PC-3 (cell line): Measurements from ENCODE around the gene GLB1L. TPM values are rescaled to one million over a fixed set of nuclear protein-coding genes. Genes with fewer than 3 reads are reported as not detected.
A peak's percentile ranks its signal among the peaks of the same experiment; 100 is the strongest.

Experiments used
- ATAC-seq: fragments of 200-7000 bp; cut with Tn5 transposase; 2 replicates; pipeline ENCODE4 v1.9.1; 2020; ENCODE audit warnings: mild to moderate bottlenecking, moderate library complexity
- BruUV-seq: library from RNA; stranded (reverse); fragments of 400-500 nt; replicated peaks from 2 replicates; lab custom pipeline; 2021; lab: Mats Ljungman, UMichigan
- CTCF ChIA-PET: fragments of 300-600 bp; sonication (Branson Sonifier 250); formaldehyde crosslinking; loops from one replicate; lab custom pipeline; 2022; ENCODE audit warnings: antibody characterized with exemption; lab: Charles Lee
- POLR2A ChIA-PET: fragments of 300-600 bp; sonication (Branson Sonifier 250); formaldehyde crosslinking; loops from one replicate; lab custom pipeline; 2022; ENCODE audit warnings: antibody characterized with exemption; ENCODE audit not compliant: unreplicated experiment; lab: Charles Lee
- DNase-seq: peaks from one replicate; pipeline ENCODE4 v3.0.0-alpha.2; 2015
- H2AFZ ChIP-seq: fragments of 300-600 bp; sonication (generic); 2 replicates; pipeline ENCODE4 v1.6.0; 2016; ENCODE audit warnings: antibody characterized with exemption, low read length
- H3F3A ChIP-seq: fragments of 300-600 bp; sonication (generic); one replicate; pipeline ENCODE4 v1.6.0; 2017; ENCODE audit warnings: antibody characterized with exemption, low read length, control low read depth, mild to moderate bottlenecking; ENCODE audit not compliant: unreplicated experiment
- H3K27ac ChIP-seq: fragments of 300-600 bp; sonication (generic); 2 replicates; pipeline ENCODE4 v1.5.1; 2016; ENCODE audit warnings: mild to moderate bottlenecking, low read length
- H3K27me3 ChIP-seq: fragments of 300-600 bp; sonication (generic); 2 replicates; pipeline ENCODE4 v1.6.1; 2016; ENCODE audit warnings: low read length, mixed read lengths
- H3K36me3 ChIP-seq: fragments of 300-600 bp; sonication (generic); 2 replicates; pipeline ENCODE4 v1.6.1; 2016; ENCODE audit warnings: low read depth, mixed run types, low read length, mixed read lengths
- H3K4me1 ChIP-seq: fragments of 300-600 bp; sonication (generic); 2 replicates; pipeline ENCODE4 v1.5.1; 2016; ENCODE audit warnings: low read length; ENCODE audit not compliant: insufficient read depth
- H3K4me2 ChIP-seq: fragments of 300-600 bp; sonication (generic); 2 replicates; pipeline ENCODE4 v1.6.0; 2016; ENCODE audit warnings: low read length
- H3K4me3 ChIP-seq: fragments of 300-600 bp; sonication (generic); 2 replicates; pipeline ENCODE4 v1.5.1; 2016; ENCODE audit warnings: mild to moderate bottlenecking, low read length, mixed read lengths
- H3K79me2 ChIP-seq: fragments of 300-600 bp; sonication (generic); 2 replicates; pipeline ENCODE4 v1.6.1; 2017; ENCODE audit warnings: low read length, mixed read lengths
- H3K9ac ChIP-seq: fragments of 300-600 bp; sonication (generic); 2 replicates; pipeline ENCODE4 v1.6.0; 2016; ENCODE audit warnings: mild to moderate bottlenecking, low read length
- H3K9me2 ChIP-seq: fragments of 300-600 bp; sonication (generic); replicated peaks from 2 replicates; pipeline ENCODE4 v1.6.1; 2016; ENCODE audit warnings: mixed run types, low read length, mixed read lengths
- H3K9me3 ChIP-seq: fragments of 300-600 bp; sonication (generic); 2 replicates; pipeline ENCODE4 v1.6.1; 2016; ENCODE audit warnings: low read length, mixed read lengths
- H4K20me1 ChIP-seq: fragments of 300-600 bp; sonication (generic); 2 replicates; pipeline ENCODE4 v1.6.1; 2016; ENCODE audit warnings: low read length, mixed read lengths
- EZH2 ChIP-seq: fragments of 300-600 bp; sonication (generic); IDR thresholded peaks from one replicate; pipeline ENCODE4 v1.6.1; 2017; ENCODE audit warnings: antibody characterized with exemption, mild to moderate bottlenecking, low read length; ENCODE audit not compliant: unreplicated experiment
- EZH2phosphoT487 ChIP-seq: fragments of 300-600 bp; sonication (generic); IDR thresholded peaks from 2 replicates; pipeline ENCODE4 v1.6.1; 2018; ENCODE audit warnings: mild to moderate bottlenecking, antibody characterized with exemption, low read length, borderline replicate concordance
- intact Hi-C: fragments of 100-400 bp; cut with micrococcal nuclease; formaldehyde crosslinking; loops from 2 replicates; pipeline ENCODE4 v1.9.0; 2023
- total RNA-seq: library from RNA; depleted of rRNA; stranded (reverse); fragments of >200 nt; gene quantifications from 2 replicates; pipeline ENCODE4 v1.2.3, GENCODE V29; 2014
- TF ChIP-seq, protein P1 (sequence below): fragments of 300-600 bp; sonication (generic); conservative IDR thresholded peaks from 2 replicates; pipeline ENCODE4 v1.5.1; 2017; ENCODE audit warnings: antibody characterized with exemption, low read depth, mild to moderate bottlenecking, low read length

Gene GLB1L
- total RNA-seq, 1 experiment from 2014 or later = 6.0 TPM

DNA sequence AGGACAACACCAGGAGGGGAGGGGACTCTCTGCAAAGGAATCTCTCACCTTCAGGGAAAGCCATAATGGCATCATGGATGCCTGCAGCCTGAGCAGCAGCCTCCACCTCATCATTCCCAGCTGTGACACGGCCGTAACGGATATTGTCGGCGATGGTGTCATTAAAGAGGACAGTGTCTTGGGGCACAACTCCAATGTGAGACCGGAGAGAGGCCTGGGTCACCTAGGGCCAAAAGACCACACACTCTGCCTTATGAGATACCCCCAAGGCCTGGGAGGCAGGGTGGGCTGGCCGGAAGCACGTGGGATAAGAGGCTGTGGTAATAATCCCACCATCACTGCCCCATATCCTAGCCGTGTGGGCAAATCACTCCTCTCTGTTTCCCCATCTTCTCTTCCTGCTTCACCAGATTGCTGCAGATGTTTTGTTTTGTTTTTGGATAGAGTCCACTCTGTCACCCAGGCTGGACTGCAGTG is 34.3 kb downstream of the GLB1L start:
- Histone ChIP-seq H3K27me3 (no peaks in the 10 kb centered on the region), H3K36me3 (peaks cover 4% of the 10 kb centered on the region), H3K4me3 (no peak overlapping the region), H3K9ac (no peak overlapping the region), H3K4me2 (no peak overlapping the region), H4K20me1 (no peaks in the 10 kb centered on the region), H3K4me1 (peaks cover 19% of the 10 kb centered on the region), H3K27ac (no peak overlapping the region), H3K9me2 (no peaks in the 10 kb centered on the region), H3F3A (no peaks in the 10 kb centered on the region), H3K79me2 (peaks cover 6% of the 10 kb centered on the region; the same call in 1 of the 2 replicates), H2AFZ (no peak overlapping the region), H3K9me3 (no peaks in the 10 kb centered on the region)
- DNase-seq = peak; percentile 0
- ChIA-PET POLR2A (no interaction called here), CTCF (interaction anchor here (0.6 kb wide), 1 partner anchor 94 kb away, joined by 3 read pairs; no protein-coding TSS in a partner anchor)
- no TSS peak for BruUV-seq
- no peak for TF ChIP-seq EZH2
- TF ChIP-seq, protein P1, sequence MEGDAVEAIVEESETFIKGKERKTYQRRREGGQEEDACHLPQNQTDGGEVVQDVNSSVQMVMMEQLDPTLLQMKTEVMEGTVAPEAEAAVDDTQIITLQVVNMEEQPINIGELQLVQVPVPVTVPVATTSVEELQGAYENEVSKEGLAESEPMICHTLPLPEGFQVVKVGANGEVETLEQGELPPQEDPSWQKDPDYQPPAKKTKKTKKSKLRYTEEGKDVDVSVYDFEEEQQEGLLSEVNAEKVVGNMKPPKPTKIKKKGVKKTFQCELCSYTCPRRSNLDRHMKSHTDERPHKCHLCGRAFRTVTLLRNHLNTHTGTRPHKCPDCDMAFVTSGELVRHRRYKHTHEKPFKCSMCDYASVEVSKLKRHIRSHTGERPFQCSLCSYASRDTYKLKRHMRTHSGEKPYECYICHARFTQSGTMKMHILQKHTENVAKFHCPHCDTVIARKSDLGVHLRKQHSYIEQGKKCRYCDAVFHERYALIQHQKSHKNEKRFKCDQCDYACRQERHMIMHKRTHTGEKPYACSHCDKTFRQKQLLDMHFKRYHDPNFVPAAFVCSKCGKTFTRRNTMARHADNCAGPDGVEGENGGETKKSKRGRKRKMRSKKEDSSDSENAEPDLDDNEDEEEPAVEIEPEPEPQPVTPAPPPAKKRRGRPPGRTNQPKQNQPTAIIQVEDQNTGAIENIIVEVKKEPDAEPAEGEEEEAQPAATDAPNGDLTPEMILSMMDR = no peak
- TF ChIP-seq EZH2phosphoT487 = no peak
- intact Hi-C loops = loop anchor here (1.0 kb wide), 1 partner anchor 51 kb away; the partner anchor contains the start of gene NHEJ1
- no peak for ATAC-seq

DNA sequence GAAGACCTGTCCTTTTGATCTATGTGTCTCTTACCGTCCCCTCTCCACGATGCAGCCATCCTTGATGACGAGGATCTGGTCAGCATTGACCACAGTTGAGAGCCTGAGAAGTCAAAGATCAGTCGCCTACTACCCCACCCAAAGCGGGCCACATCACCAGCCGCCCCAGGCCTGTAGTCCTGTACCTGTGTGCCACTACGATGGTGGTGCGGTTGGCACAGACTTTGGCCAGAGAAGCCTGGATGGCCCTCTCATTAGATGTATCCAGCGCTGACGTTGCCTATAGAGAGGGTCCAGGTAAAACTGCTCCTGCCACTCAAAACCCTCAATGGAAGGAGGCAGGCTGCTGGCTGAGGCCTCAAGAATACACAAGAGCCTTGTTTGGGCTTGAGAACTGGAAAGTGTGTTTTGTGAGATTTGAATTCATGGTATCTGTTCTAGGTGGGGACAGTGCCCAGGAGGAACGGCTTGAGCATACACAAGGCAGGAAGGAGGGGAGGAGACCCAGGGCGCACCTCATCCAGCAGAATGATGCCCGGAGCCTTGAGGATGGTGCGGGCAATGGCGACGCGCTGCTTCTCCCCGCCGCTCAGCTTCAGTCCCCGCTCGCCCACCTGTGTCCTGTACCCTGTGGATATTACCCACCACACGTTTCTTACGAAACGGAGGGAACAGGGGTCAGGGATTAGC is 34.9 kb downstream of the GLB1L start:
- no peaks in the 10 kb centered on the region for H3K9me3 ChIP-seq
- H3K4me3 ChIP-seq = no peak overlapping the region
- H4K20me1 ChIP-seq = no peaks in the 10 kb centered on the region
- no peak overlapping the region for H3K4me2 ChIP-seq
- CTCF ChIA-PET = no interaction called here
- no peaks in the 10 kb centered on the region for H3K27me3 ChIP-seq
- H3K9me2 ChIP-seq = no peaks in the 10 kb centered on the region
- H3F3A ChIP-seq = no peaks in the 10 kb centered on the region
- POLR2A ChIA-PET = no interaction called here
- no peak overlapping the region for H2AFZ ChIP-seq
- DNase-seq = peak; percentile 1
- peaks cover 4% of the 10 kb centered on the region for H3K36me3 ChIP-seq
- H3K27ac ChIP-seq = no peak overlapping the region
- TF ChIP-seq, protein P1 = no peak
- TF ChIP-seq EZH2 = no peak
- TF ChIP-seq EZH2phosphoT487 = no peak
- intact Hi-C loops = no loop called here
- no peak overlapping the region for H3K9ac ChIP-seq
- no peak for ATAC-seq
- peaks cover 20% of the 10 kb centered on the region for H3K4me1 ChIP-seq
- H3K79me2 ChIP-seq = peaks cover 5% of the 10 kb centered on the region; the same call in 1 of the 2 replicates
- no TSS peak for BruUV-seq
